ENCODE measurements around the gene PLCD3. TPM values are rescaled to one million over a fixed set of nuclear protein-coding genes. Genes with fewer than 3 reads are reported as not detected.

The PLCD3 gene
- total and polyA plus RNA-seq, 2 of the 13 experiments (the other 11 are each of a cell fraction or from before 2014, with no cell fraction given) = 11.3 to 39.1 TPM

GRCh38 chr17:45149669-45150664 is 17.7 kb upstream of the PLCD3 start (continued):
- TF ChIP-seq BATF2 (CRISPR knock-in tag; IDR thresholded peaks at IDR 0.05) = 0 out of 2 replicates have a peak, but pooled peaks have one; percentile 18
- TF ChIP-seq ZNF362 (CRISPR knock-in tag; IDR thresholded peaks at IDR 0.05; ENCODE audit: borderline replicate concordance) = peak; percentile 49; the same call in 1 of the 2 replicates
- no peak for TF ChIP-seq NBN (conservative IDR thresholded peaks at IDR 0.05)

- ChIA-PET POLR2A (interaction anchor here (0.6 to 19.8 kb wide), 42 partner anchors 11 to 369 kb away, joined by 3 to 2487 read pairs (median 8); partner anchors contain the start of genes ACBD4, C1QL1, DCAKD and EFTUD2), CTCF (ENCODE audit: low intra/inter-chr PET ratio, low total read pairs) (interaction anchor here (1.2 to 8.5 kb wide), 5 partner anchors 10 to 48 kb away, joined by 4 to 130 read pairs (median 10); partner anchors contain the start of genes ACBD4 and HEXIM2)
- ATAC-seq (peak; percentile 71), FAIRE-seq (peak; percentile 18), DNase-seq (ENCODE audit: low spot score) (peak; percentile 87)
- no peaks in the 10 kb centered on the region; a peak in 1 of 5 replicates for H3K36me3 ChIP-seq (replicated peaks in 1 of 2; ENCODE audit: control insufficient read depth in 1 of 2, insufficient read depth in 2 of 2, low read length in 2 of 2)
- H3K79me2 ChIP-seq (ENCODE audit: insufficient read depth, low read length) = peaks cover 36% of the 10 kb centered on the region
- in situ Hi-C loops (cut with HindIII; ENCODE audit: extremely low pct_ligation_motif_present, low pct_unique_long_range_greater_than_20kb) = loop anchor here (5.0 kb wide), 2 partner anchors 48 to 98 kb away; no protein-coding TSS in a partner anchor
- H3K9ac ChIP-seq (ENCODE audit: insufficient read depth, low read depth, low read length) = peak overlapping the region; percentile 85
- no peaks in the 10 kb centered on the region; a peak in 2 of 5 replicates for H3K27me3 ChIP-seq (ENCODE audit: control insufficient read depth in 1 of 2, insufficient read depth in 2 of 2, low read length in 2 of 2)
- peaks cover 24% of the 10 kb centered on the region for H3K4me1 ChIP-seq (ENCODE audit: insufficient read depth, low read length)
- WGBS (ENCODE audit: low lambda C conversion rate) = under 1% methylated on average over 32 of the region's 32 CpGs
- H3K4me2 ChIP-seq (ENCODE audit: low read depth, low read length) = peak overlapping the region; percentile 95
- intact Hi-C loops (cut with micrococcal nuclease; ENCODE audit: unreplicated experiment) = loop anchor here (1.0 kb wide), 1 partner anchor 48 kb away; no protein-coding TSS in a partner anchor
- peak overlapping the region; percentile 69 for H3K27ac ChIP-seq (ENCODE audit: extremely low read length, insufficient read depth, low read length)
- no TSS peak for BruUV-seq (replicated peaks)
- H3K4me3 ChIP-seq (replicated peaks in 1 of 3; ENCODE audit: insufficient read depth in 1 of 3, low read depth in 2 of 3, low read length in 3 of 3) = peak overlapping the region; percentile 97 to 98 (median 97)
- no peaks in the 10 kb centered on the region for H3K9me3 ChIP-seq (ENCODE audit: low read length)
- no peak overlapping the region for H2AFZ ChIP-seq (ENCODE audit: low read length)
- peaks cover 35% of the 10 kb centered on the region for H4K20me1 ChIP-seq (ENCODE audit: insufficient read depth, low read length)
- TF ChIP-seq ZNF326 (CRISPR knock-in tag; IDR thresholded peaks at IDR 0.05; ENCODE audit: borderline replicate concordance) (no peak), ZNF619 (CRISPR knock-in tag; IDR thresholded peaks at IDR 0.05) (peak; percentile 23; the same call in 1 of the 2 replicates), KDM5A (IDR thresholded peaks at IDR 0.05; ENCODE audit: borderline replicate concordance, low read length) (no peak; the same call in none of the 2 replicates), ZBTB7A (CRISPR knock-in tag; IDR thresholded peaks at IDR 0.05) (peak; percentile 46; the same call in 1 of the 2 replicates), SRSF1 (optimal IDR thresholded peaks at IDR 0.05; ENCODE audit: low read depth, low read length) (no peak), TEAD3 (CRISPR knock-in tag; optimal IDR thresholded peaks at IDR 0.05; ENCODE audit: borderline replicate concordance) (peak; percentile 85), PTBP1 (IDR thresholded peaks at IDR 0.05; ENCODE audit: low read depth, low read length, poor library complexity, severe bottlenecking) (peak; percentile 65), ERF (CRISPR knock-in tag; IDR thresholded peaks at IDR 0.05) (peak; percentile 88; the same call in 1 of the 2 replicates), ETV6 (CRISPR knock-in tag; conservative IDR thresholded peaks at IDR 0.05) (peak; percentile 48; the same call in 1 of the 2 replicates), HOXA5 (CRISPR knock-in tag; IDR thresholded peaks at IDR 0.05) (peak; percentile 71; the same call in 1 of the 2 replicates), HMGXB4 (CRISPR knock-in tag; IDR thresholded peaks at IDR 0.05; ENCODE audit: borderline replicate concordance in 1 of 2, low read depth in 1 of 2) (peak; percentile 99 to 100), RBM22 (optimal IDR thresholded peaks at IDR 0.05; ENCODE audit: low read length) (no peak), MIER2 (CRISPR knock-in tag; IDR thresholded peaks at IDR 0.05) (peak; percentile 67; the same call in 1 of the 2 replicates)
Measured at GRCh38 chr17:45149037-45149668, 16.8 kb upstream of the PLCD3 start.
